Measurements from ENCODE around the gene CPSF4.

Gene CPSF4

GRCh38 chr7:99404977-99405320, 33.8 kb upstream of the CPSF4 start:
- TF ChIP-seq SIN3A (IDR thresholded peaks at IDR 0.05; ENCODE audit: borderline replicate concordance, insufficient read depth, low read length) (no peak), POLR2AphosphoS5 (IDR thresholded peaks at IDR 0.05; ENCODE audit: low read depth, low read length) (no peak), FOXP2 (optimal IDR thresholded peaks at IDR 0.05; ENCODE audit: borderline replicate concordance, extremely low read depth, extremely low read length, insufficient read depth) (no peak), REST (IDR thresholded peaks at IDR 0.05; ENCODE audit: insufficient read depth in 1 of 2, low read depth in 2 of 2, low read length in 2 of 2) (no peak), TAF1 (IDR thresholded peaks at IDR 0.05; ENCODE audit: borderline replicate concordance, insufficient read depth, low read length) (no peak)

GRCh38 chr7:99406557-99406956, 32.2 kb upstream of the CPSF4 start:
- no peak for TF ChIP-seq POLR2AphosphoS5 (IDR thresholded peaks at IDR 0.05; ENCODE audit: low read depth, low read length)
- TF ChIP-seq REST (IDR thresholded peaks at IDR 0.05; ENCODE audit: insufficient read depth in 1 of 2, low read depth in 2 of 2, low read length in 2 of 2): no peak
- TF ChIP-seq FOXP2 (optimal IDR thresholded peaks at IDR 0.05; ENCODE audit: borderline replicate concordance, extremely low read depth, extremely low read length, insufficient read depth): no peak
- TF ChIP-seq SIN3A (IDR thresholded peaks at IDR 0.05; ENCODE audit: borderline replicate concordance, insufficient read depth, low read length): no peak
- TF ChIP-seq TAF1 (IDR thresholded peaks at IDR 0.05; ENCODE audit: borderline replicate concordance, insufficient read depth, low read length): no peak

- TF ChIP-seq REST (IDR thresholded peaks at IDR 0.05; ENCODE audit: insufficient read depth in 1 of 2, low read depth in 2 of 2, low read length in 2 of 2) (no peak), SIN3A (IDR thresholded peaks at IDR 0.05; ENCODE audit: borderline replicate concordance, insufficient read depth, low read length) (peak; percentile 34; the same call in 1 of the 2 replicates), POLR2AphosphoS5 (IDR thresholded peaks at IDR 0.05; ENCODE audit: low read depth, low read length) (no peak; the same call in 1 of the 2 replicates)
Measured at GRCh38 chr7:99407872-99408378, 30.8 kb upstream of the CPSF4 start.

GRCh38 chr7:99408379-99409191, 30.2 kb upstream of the CPSF4 start, which contains the start of the genes BUD31 and PDAP1:
BUD31 (plus strand) TSS chr7:99408969; CDS start chr7:99411093, 2,124 bp downstream.
PDAP1 (minus strand) TSS chr7:99408597; CDS start chr7:99408548, 49 bp downstream.
- TF ChIP-seq REST (IDR thresholded peaks at IDR 0.05; ENCODE audit: insufficient read depth in 1 of 2, low read depth in 2 of 2, low read length in 2 of 2): 0 out of 4 replicates have a peak, but pooled peaks of 1 of the 2 experiments have one; percentile 31
- TF ChIP-seq FOXP2 (optimal IDR thresholded peaks at IDR 0.05; ENCODE audit: borderline replicate concordance, extremely low read depth, extremely low read length, insufficient read depth): peak; percentile 76
- peak; percentile 55; the same call in 1 of the 2 replicates for TF ChIP-seq TAF1 (IDR thresholded peaks at IDR 0.05; ENCODE audit: borderline replicate concordance, insufficient read depth, low read length)
- 0 out of 2 replicates have a peak, but pooled peaks have one; percentile 21 for TF ChIP-seq SIN3A (IDR thresholded peaks at IDR 0.05; ENCODE audit: borderline replicate concordance, insufficient read depth, low read length)
- peak; percentile 38; the same call in 1 of the 2 replicates for TF ChIP-seq POLR2AphosphoS5 (IDR thresholded peaks at IDR 0.05; ENCODE audit: low read depth, low read length)
